ENCODE data around the gene ZIC1. TPM values are rescaled to one million over a fixed set of nuclear protein-coding genes. Genes with fewer than 3 reads are reported as not detected.

ZIC1 gene
- total and polyA plus RNA-seq, 2 experiments from 2014 or later, result 0.21 to 0.95 TPM

DNA sequence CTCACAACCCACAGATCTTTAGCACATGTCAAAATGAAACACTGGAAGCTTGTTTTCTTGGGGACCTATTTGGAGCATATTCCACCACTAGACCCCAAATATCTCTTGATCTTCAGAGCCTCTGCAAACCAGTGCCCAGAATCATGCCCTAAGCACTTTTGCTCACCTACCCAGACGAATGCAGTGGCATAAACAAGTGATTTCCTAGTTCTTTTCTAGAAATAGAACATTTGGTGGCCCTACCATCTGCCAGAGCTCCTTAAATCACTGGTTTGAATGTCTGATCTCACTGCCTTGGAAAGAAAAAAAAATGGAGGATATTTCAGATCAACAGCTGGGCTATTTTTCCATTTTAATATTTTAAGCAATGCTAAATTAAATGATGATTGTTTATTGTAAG, 8.2 kb upstream of the ZIC1 start:
- H3K4me1 ChIP-seq (ENCODE audit: insufficient read depth), result peaks cover 77% of the 10 kb centered on the region
- Mint-ChIP-seq H3K4me3 (no peak overlapping the region), H3K27ac (no peak overlapping the region), H3K4me1 (peaks cover 69% of the 10 kb centered on the region), H3K27me3 (ENCODE audit: insufficient read depth, low read depth, poor library complexity) (peaks cover 99% of the 10 kb centered on the region), H3K9me3 (no peaks in the 10 kb centered on the region; the same call in 1 of the 3 replicates), H3K36me3 (ENCODE audit: low read depth) (no peaks in the 10 kb centered on the region)
- H3K27ac ChIP-seq (ENCODE audit: low read depth), result no peak overlapping the region
- TF ChIP-seq EZH2 (IDR thresholded peaks at IDR 0.05; ENCODE audit: low read depth, unreplicated experiment) (no peak), CREB1 (CRISPR knock-in tag; IDR thresholded peaks at IDR 0.05; ENCODE audit: low read depth) (no peak), POLR2AphosphoS5 (IDR thresholded peaks at IDR 0.05; ENCODE audit: low read depth) (no peak), STAT1 (IDR thresholded peaks at IDR 0.05; ENCODE audit: unreplicated experiment) (no peak), NANOG (IDR thresholded peaks at IDR 0.05; ENCODE audit: borderline replicate concordance) (no peak), ZNF114 (CRISPR knock-in tag; IDR thresholded peaks at IDR 0.05) (no peak), EZH2phosphoT487 (IDR thresholded peaks at IDR 0.05; ENCODE audit: unreplicated experiment) (no peak), JUNB (IDR thresholded peaks at IDR 0.05; ENCODE audit: unreplicated experiment) (no peak), ZNF331 (CRISPR knock-in tag; IDR thresholded peaks at IDR 0.05; ENCODE audit: low read depth) (no peak)
- TF ChIP-seq, protein P1, sequence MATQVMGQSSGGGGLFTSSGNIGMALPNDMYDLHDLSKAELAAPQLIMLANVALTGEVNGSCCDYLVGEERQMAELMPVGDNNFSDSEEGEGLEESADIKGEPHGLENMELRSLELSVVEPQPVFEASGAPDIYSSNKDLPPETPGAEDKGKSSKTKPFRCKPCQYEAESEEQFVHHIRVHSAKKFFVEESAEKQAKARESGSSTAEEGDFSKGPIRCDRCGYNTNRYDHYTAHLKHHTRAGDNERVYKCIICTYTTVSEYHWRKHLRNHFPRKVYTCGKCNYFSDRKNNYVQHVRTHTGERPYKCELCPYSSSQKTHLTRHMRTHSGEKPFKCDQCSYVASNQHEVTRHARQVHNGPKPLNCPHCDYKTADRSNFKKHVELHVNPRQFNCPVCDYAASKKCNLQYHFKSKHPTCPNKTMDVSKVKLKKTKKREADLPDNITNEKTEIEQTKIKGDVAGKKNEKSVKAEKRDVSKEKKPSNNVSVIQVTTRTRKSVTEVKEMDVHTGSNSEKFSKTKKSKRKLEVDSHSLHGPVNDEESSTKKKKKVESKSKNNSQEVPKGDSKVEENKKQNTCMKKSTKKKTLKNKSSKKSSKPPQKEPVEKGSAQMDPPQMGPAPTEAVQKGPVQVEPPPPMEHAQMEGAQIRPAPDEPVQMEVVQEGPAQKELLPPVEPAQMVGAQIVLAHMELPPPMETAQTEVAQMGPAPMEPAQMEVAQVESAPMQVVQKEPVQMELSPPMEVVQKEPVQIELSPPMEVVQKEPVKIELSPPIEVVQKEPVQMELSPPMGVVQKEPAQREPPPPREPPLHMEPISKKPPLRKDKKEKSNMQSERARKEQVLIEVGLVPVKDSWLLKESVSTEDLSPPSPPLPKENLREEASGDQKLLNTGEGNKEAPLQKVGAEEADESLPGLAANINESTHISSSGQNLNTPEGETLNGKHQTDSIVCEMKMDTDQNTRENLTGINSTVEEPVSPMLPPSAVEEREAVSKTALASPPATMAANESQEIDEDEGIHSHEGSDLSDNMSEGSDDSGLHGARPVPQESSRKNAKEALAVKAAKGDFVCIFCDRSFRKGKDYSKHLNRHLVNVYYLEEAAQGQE (IDR thresholded peaks at IDR 0.05; ENCODE audit: unreplicated experiment), result no peak
- TF ChIP-seq, protein P2, sequence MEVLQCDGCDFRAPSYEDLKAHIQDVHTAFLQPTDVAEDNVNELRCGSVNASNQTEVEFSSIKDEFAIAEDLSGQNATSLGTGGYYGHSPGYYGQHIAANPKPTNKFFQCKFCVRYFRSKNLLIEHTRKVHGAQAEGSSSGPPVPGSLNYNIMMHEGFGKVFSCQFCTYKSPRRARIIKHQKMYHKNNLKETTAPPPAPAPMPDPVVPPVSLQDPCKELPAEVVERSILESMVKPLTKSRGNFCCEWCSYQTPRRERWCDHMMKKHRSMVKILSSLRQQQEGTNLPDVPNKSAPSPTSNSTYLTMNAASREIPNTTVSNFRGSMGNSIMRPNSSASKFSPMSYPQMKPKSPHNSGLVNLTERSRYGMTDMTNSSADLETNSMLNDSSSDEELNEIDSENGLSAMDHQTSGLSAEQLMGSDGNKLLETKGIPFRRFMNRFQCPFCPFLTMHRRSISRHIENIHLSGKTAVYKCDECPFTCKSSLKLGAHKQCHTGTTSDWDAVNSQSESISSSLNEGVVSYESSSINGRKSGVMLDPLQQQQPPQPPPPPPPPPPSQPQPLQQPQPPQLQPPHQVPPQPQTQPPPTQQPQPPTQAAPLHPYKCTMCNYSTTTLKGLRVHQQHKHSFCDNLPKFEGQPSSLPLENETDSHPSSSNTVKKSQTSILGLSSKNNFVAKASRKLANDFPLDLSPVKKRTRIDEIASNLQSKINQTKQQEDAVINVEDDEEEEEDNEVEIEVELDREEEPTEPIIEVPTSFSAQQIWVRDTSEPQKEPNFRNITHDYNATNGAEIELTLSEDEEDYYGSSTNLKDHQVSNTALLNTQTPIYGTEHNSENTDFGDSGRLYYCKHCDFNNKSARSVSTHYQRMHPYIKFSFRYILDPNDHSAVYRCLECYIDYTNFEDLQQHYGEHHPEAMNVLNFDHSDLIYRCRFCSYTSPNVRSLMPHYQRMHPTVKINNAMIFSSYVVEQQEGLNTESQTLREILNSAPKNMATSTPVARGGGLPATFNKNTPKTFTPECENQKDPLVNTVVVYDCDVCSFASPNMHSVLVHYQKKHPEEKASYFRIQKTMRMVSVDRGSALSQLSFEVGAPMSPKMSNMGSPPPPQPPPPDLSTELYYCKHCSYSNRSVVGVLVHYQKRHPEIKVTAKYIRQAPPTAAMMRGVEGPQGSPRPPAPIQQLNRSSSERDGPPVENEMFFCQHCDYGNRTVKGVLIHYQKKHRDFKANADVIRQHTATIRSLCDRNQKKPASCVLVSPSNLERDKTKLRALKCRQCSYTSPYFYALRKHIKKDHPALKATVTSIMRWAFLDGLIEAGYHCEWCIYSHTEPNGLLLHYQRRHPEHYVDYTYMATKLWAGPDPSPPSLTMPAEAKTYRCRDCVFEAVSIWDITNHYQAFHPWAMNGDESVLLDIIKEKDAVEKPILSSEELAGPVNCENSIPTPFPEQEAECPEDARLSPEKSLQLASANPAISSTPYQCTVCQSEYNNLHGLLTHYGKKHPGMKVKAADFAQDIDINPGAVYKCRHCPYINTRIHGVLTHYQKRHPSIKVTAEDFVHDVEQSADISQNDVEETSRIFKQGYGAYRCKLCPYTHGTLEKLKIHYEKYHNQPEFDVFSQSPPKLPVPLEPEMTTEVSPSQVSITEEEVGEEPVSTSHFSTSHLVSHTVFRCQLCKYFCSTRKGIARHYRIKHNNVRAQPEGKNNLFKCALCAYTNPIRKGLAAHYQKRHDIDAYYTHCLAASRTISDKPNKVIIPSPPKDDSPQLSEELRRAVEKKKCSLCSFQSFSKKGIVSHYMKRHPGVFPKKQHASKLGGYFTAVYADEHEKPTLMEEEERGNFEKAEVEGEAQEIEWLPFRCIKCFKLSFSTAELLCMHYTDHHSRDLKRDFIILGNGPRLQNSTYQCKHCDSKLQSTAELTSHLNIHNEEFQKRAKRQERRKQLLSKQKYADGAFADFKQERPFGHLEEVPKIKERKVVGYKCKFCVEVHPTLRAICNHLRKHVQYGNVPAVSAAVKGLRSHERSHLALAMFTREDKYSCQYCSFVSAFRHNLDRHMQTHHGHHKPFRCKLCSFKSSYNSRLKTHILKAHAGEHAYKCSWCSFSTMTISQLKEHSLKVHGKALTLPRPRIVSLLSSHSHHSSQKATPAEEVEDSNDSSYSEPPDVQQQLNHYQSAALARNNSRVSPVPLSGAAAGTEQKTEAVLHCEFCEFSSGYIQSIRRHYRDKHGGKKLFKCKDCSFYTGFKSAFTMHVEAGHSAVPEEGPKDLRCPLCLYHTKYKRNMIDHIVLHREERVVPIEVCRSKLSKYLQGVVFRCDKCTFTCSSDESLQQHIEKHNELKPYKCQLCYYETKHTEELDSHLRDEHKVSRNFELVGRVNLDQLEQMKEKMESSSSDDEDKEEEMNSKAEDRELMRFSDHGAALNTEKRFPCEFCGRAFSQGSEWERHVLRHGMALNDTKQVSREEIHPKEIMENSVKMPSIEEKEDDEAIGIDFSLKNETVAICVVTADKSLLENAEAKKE (CRISPR knock-in tag; IDR thresholded peaks at IDR 0.05), result no peak
- TF ChIP-seq, protein P3, sequence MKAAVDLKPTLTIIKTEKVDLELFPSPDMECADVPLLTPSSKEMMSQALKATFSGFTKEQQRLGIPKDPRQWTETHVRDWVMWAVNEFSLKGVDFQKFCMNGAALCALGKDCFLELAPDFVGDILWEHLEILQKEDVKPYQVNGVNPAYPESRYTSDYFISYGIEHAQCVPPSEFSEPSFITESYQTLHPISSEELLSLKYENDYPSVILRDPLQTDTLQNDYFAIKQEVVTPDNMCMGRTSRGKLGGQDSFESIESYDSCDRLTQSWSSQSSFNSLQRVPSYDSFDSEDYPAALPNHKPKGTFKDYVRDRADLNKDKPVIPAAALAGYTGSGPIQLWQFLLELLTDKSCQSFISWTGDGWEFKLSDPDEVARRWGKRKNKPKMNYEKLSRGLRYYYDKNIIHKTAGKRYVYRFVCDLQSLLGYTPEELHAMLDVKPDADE (IDR thresholded peaks at IDR 0.05), result no peak
- TF ChIP-seq, protein P4, sequence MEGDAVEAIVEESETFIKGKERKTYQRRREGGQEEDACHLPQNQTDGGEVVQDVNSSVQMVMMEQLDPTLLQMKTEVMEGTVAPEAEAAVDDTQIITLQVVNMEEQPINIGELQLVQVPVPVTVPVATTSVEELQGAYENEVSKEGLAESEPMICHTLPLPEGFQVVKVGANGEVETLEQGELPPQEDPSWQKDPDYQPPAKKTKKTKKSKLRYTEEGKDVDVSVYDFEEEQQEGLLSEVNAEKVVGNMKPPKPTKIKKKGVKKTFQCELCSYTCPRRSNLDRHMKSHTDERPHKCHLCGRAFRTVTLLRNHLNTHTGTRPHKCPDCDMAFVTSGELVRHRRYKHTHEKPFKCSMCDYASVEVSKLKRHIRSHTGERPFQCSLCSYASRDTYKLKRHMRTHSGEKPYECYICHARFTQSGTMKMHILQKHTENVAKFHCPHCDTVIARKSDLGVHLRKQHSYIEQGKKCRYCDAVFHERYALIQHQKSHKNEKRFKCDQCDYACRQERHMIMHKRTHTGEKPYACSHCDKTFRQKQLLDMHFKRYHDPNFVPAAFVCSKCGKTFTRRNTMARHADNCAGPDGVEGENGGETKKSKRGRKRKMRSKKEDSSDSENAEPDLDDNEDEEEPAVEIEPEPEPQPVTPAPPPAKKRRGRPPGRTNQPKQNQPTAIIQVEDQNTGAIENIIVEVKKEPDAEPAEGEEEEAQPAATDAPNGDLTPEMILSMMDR (conservative IDR thresholded peaks at IDR 0.05; ENCODE audit: low read depth in 2 of 2), result no peak
- peaks cover 6% of the 10 kb centered on the region; the same call in 1 of the 2 replicates for H3K9me2 ChIP-seq (ENCODE audit: insufficient read depth)
- H3K4me3 ChIP-seq, result no peak overlapping the region
- H3K27me3 ChIP-seq (ENCODE audit: insufficient read depth), result peaks cover 100% of the 10 kb centered on the region
- H3K4me2 ChIP-seq, result peak overlapping the region; percentile 95
- DNase-seq (ENCODE audit: low spot score) (no peak), ATAC-seq (no peak)
- no peaks in the 10 kb centered on the region; the same call in 1 of the 2 replicates for H4K20me1 ChIP-seq (replicated peaks; ENCODE audit: insufficient read depth)
- no peaks in the 10 kb centered on the region for H3K79me2 ChIP-seq (replicated peaks; ENCODE audit: insufficient read depth)
- no peak overlapping the region for H2AFZ ChIP-seq
- peaks cover 34% of the 10 kb centered on the region for H3F3A ChIP-seq (replicated peaks; ENCODE audit: low read depth)
- no peaks in the 10 kb centered on the region for H3K36me3 ChIP-seq (ENCODE audit: insufficient read depth)
